ENCODE data around the gene HECTD3. TPM values are rescaled to one million over a fixed set of nuclear protein-coding genes. Genes with fewer than 3 reads are reported as not detected.

The HECTD3 gene
- polyA plus RNA-seq, 1 donor (not counting 4 experiments of a cell fraction or from before 2014, with no cell fraction given), result 28.1 TPM

DNA sequence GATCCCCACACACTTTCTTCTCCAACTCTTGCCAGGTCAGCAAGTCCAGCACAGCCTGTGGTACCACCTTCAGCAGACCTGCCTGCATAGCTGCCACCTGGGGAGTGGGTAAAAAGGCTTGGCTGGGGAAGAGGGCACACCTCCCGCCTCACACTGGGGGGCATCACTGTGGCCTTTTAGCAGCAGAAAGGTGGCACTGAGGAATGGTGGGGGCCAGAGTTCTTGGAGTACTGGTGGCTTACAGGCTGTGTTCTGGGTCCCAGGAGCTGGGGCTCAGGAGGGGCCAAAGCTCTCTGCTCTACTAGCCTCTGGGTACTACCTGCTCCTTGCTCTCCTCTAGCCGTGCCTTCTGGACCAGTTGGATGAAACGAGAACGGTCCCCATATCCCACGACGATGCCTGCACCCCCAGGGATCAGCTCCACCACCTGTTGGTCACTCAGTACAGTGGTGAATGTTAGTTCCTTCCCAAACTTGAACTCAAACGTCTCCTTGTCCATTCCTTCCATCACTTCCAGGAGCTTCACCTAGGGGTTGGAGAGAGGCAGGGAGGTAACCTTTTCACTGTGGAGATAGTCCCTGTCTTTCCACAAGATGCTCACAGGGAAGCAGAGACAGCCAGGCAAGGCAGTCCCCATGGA is 6.7 kb downstream of the HECTD3 start:
- peaks cover under 1% of the 10 kb centered on the region for H3K79me2 ChIP-seq (ENCODE audit: control insufficient read depth, insufficient read depth, low read length)
- H2AFZ ChIP-seq (ENCODE audit: control insufficient read depth, low read length), result no peak overlapping the region
- no peaks in the 10 kb centered on the region for H3K9me3 ChIP-seq (ENCODE audit: control insufficient read depth, low read depth, low read length)
- no peak overlapping the region for H3K9ac ChIP-seq (ENCODE audit: control insufficient read depth, extremely low read depth, insufficient read depth, low read length)
- no peak overlapping the region for H3K4me3 ChIP-seq (ENCODE audit: control insufficient read depth in 2 of 3, extremely low read depth in 1 of 3, insufficient read depth in 2 of 3, low read depth in 1 of 3, low read length in 3 of 3)
- no peaks in the 10 kb centered on the region for H3K9me1 ChIP-seq (ENCODE audit: control insufficient read depth, extremely low read depth, insufficient read depth, low read length)
- H3K36me3 ChIP-seq (ENCODE audit: control insufficient read depth in 2 of 2, extremely low read depth in 1 of 2, insufficient read depth in 2 of 2, low read length in 2 of 2), result peaks cover 32 to 49% of the 10 kb centered on the region in 2 experiments
- FAIRE-seq, result no peak
- H4K20me1 ChIP-seq (ENCODE audit: control insufficient read depth, extremely low read depth, insufficient read depth, low read length), result no peaks in the 10 kb centered on the region
- H3K27me3 ChIP-seq (ENCODE audit: control insufficient read depth, extremely low read depth, insufficient read depth, low read length), result no peaks in the 10 kb centered on the region
- dilution Hi-C loops (cut with MboI; ENCODE audit: extremely low pct_ligation_motif_present, low sequenced_read_pairs), result no loop called here
- H3K4me1 ChIP-seq (ENCODE audit: control insufficient read depth, extremely low read depth, insufficient read depth, low read length), result no peaks in the 10 kb centered on the region
- no peak overlapping the region for H3K4me2 ChIP-seq (ENCODE audit: control insufficient read depth, extremely low read depth, insufficient read depth, low read depth, low read length)
- DNase-seq (ENCODE audit: low read depth, low spot score), result no peak
- no peak overlapping the region for H3K27ac ChIP-seq (ENCODE audit: control insufficient read depth, insufficient read depth, low read length)
- TF ChIP-seq EZH2 (IDR thresholded peaks at IDR 0.05; ENCODE audit: low read length) (no peak), CTCF (optimal IDR thresholded peaks at IDR 0.05 in 1 of 3, IDR thresholded peaks at IDR 0.05 in 1 of 3, conservative IDR thresholded peaks at IDR 0.05 in 1 of 3; ENCODE audit: extremely low read depth in 1 of 3, insufficient read depth in 2 of 3, low read length in 3 of 3) (no peak)

DNA sequence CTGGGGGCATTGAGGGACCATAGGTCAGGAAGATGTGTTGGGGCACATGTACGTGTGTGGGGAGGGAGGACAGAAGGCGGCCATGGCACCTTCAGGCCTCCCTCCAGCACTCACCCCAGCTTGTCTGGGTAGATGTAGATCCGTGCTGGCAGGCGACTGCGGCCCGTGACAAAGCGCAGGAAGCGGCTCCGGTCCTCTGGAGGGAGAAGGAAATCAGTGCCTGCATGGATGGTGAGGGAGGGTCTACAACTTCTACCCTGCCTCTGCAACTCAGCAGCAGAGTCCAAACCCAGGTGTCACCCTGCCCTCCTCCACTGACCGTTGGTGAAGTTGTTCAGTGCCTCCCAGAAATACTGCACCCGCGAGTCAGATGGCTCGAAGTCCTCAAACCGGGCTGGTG is 7.4 kb downstream of the HECTD3 start:
- DNase-seq (ENCODE audit: low read depth, low spot score), result no peak
- dilution Hi-C loops (cut with MboI; ENCODE audit: extremely low pct_ligation_motif_present, low sequenced_read_pairs), result no loop called here
- TF ChIP-seq CTCF (optimal IDR thresholded peaks at IDR 0.05 in 1 of 3, IDR thresholded peaks at IDR 0.05 in 1 of 3, conservative IDR thresholded peaks at IDR 0.05 in 1 of 3; ENCODE audit: extremely low read depth in 1 of 3, insufficient read depth in 2 of 3, low read length in 3 of 3) (no peak), EZH2 (IDR thresholded peaks at IDR 0.05; ENCODE audit: low read length) (no peak)
- Histone ChIP-seq H3K9ac (ENCODE audit: control insufficient read depth, extremely low read depth, insufficient read depth, low read length) (no peak overlapping the region), H3K4me3 (ENCODE audit: control insufficient read depth in 2 of 3, extremely low read depth in 1 of 3, insufficient read depth in 2 of 3, low read depth in 1 of 3, low read length in 3 of 3) (no peak overlapping the region), H3K27ac (ENCODE audit: control insufficient read depth, insufficient read depth, low read length) (no peak overlapping the region), H3K9me1 (ENCODE audit: control insufficient read depth, extremely low read depth, insufficient read depth, low read length) (no peaks in the 10 kb centered on the region), H3K36me3 (ENCODE audit: control insufficient read depth in 2 of 2, extremely low read depth in 1 of 2, insufficient read depth in 2 of 2, low read length in 2 of 2) (peaks cover 27 to 46% of the 10 kb centered on the region in 2 experiments), H3K27me3 (ENCODE audit: control insufficient read depth, extremely low read depth, insufficient read depth, low read length) (no peaks in the 10 kb centered on the region), H3K9me3 (ENCODE audit: control insufficient read depth, low read depth, low read length) (no peaks in the 10 kb centered on the region), H4K20me1 (ENCODE audit: control insufficient read depth, extremely low read depth, insufficient read depth, low read length) (no peaks in the 10 kb centered on the region), H2AFZ (ENCODE audit: control insufficient read depth, low read length) (no peak overlapping the region), H3K79me2 (ENCODE audit: control insufficient read depth, insufficient read depth, low read length) (no peaks in the 10 kb centered on the region), H3K4me1 (ENCODE audit: control insufficient read depth, extremely low read depth, insufficient read depth, low read length) (no peaks in the 10 kb centered on the region), H3K4me2 (ENCODE audit: control insufficient read depth, extremely low read depth, insufficient read depth, low read depth, low read length) (no peak overlapping the region)
- FAIRE-seq, result no peak

Data from keratinocyte (primary cell).